Measurements from ENCODE around the gene CDKN2D.

DNA sequence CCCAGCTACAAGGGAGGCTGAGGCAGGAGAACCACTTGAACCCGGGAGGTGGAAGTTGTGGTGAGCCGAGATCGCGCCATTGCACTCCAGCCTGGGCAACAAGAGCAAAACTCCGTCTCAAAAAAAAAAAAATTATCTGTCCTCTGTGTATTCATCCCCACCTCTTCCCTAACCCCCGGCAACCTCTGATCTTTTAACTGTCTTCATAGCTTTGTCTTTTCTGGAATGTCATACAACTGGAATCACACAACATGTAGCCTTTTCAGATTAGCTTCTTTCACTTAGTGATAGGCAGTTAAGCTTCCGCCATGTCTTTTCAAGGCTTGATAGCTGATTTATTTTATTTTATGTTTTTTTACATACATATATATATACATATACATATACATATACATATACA, 43.1 kb downstream of the CDKN2D start:
- TF ChIP-seq POLR2A (IDR thresholded peaks at IDR 0.05; ENCODE audit: low read length) = no peak
- no peak for TF ChIP-seq GATA1 (IDR thresholded peaks at IDR 0.05; ENCODE audit: low read depth, low read length)
